ENCODE measurements around the gene OLFM1. TPM values are rescaled to one million over a fixed set of nuclear protein-coding genes. Genes with fewer than 3 reads are reported as not detected.

The OLFM1 gene
- total and polyA plus RNA-seq, 9 of the 15 experiments (the other 6 are each of a cell fraction or from before 2014, with no cell fraction given), result not detected

DNA sequence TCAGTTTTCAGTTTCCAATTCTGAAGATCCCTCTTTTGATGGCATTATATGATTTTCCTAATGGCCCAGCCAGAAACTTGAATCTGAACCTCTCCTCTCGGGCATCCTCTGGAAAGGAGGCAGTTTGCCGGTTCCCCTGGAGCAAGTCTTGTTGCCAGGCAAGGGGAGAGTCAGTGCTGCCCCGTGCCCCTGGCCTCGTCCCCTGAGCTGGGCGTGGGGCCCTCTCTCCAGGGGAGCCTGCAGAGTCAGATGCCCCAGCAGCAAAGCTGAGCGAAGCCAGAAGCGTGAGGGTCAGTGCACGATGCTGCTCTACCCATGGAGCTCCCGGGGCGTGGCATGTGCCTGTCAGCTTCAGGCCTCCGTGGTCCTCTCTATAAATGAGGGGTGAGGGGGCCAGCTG is 14.0 kb downstream of the OLFM1 start:
- H3K9ac ChIP-seq (ENCODE audit: insufficient read depth in 1 of 2, low read depth in 2 of 2, low read length in 2 of 2), result no peak overlapping the region
- H3K4me1 ChIP-seq (replicated peaks in 1 of 2; ENCODE audit: control insufficient read depth in 2 of 2, insufficient read depth in 2 of 2, low read length in 2 of 2), result no peaks in the 10 kb centered on the region
- intact Hi-C loops (cut with micrococcal nuclease), result no loop called here
- TF ChIP-seq NFIX (CRISPR knock-in tag; IDR thresholded peaks at IDR 0.05; ENCODE audit: low read depth), result no peak
- no peak overlapping the region for H3K4me2 ChIP-seq (ENCODE audit: insufficient read depth, low read length)
- no TSS peak for BruUV-seq (replicated peaks)
- DNase-seq (ENCODE audit: extremely low read depth in 1 of 4, low spot score in 3 of 4), result no peak
- no peaks in the 10 kb centered on the region for H3K9me3 ChIP-seq (replicated peaks; ENCODE audit: control insufficient read depth, insufficient read depth, low read depth, low read length)
- H4K20me1 ChIP-seq (replicated peaks; ENCODE audit: control insufficient read depth, insufficient read depth, low read length), result peaks cover 5% of the 10 kb centered on the region; the same call in 1 of the 2 replicates
- no peaks in the 10 kb centered on the region for H3K79me2 ChIP-seq (ENCODE audit: control insufficient read depth, insufficient read depth, low read length)
- POLR2A ChIA-PET, result no interaction called here
- ATAC-seq, result no peak
- in situ Hi-C loops (cut with MboI), result no loop called here
- no peak overlapping the region for H2AFZ ChIP-seq (ENCODE audit: low read depth, low read length)
- H3K36me3 ChIP-seq (ENCODE audit: control insufficient read depth, insufficient read depth, low read length), result no peaks in the 10 kb centered on the region
- peaks cover 4 to 58% of the 10 kb centered on the region in 2 experiments; a peak in 3 of 5 replicates for H3K27me3 ChIP-seq (ENCODE audit: control insufficient read depth in 2 of 2, insufficient read depth in 2 of 2, low read length in 2 of 2)
- CTCF ChIA-PET (ENCODE audit: low intra/inter-chr PET ratio), result no interaction called here
- FAIRE-seq, result no peak
- no peaks in the 10 kb centered on the region for H3K9me1 ChIP-seq (ENCODE audit: control insufficient read depth, insufficient read depth, low read length)
- WGBS (ENCODE audit: insufficient coverage, low coverage, missing lambda C conversion rate), result under 1% methylated on average over 11 of the region's 11 CpGs
- H3K4me3 ChIP-seq, result no peak overlapping the region
- H3K27ac ChIP-seq (ENCODE audit: extremely low read depth, low read depth, low read length), result no peak overlapping the region

- FAIRE-seq (no peak), DNase-seq (ENCODE audit: extremely low read depth in 1 of 4, low spot score in 3 of 4) (no peak), ATAC-seq (no peak)
- Histone ChIP-seq H3K4me2 (ENCODE audit: insufficient read depth, low read length) (no peak overlapping the region), H3K27ac (ENCODE audit: extremely low read depth, low read depth, low read length) (no peak overlapping the region), H3K36me3 (ENCODE audit: control insufficient read depth, insufficient read depth, low read length) (no peaks in the 10 kb centered on the region), H3K79me2 (ENCODE audit: control insufficient read depth, insufficient read depth, low read length) (no peaks in the 10 kb centered on the region), H3K9ac (ENCODE audit: insufficient read depth in 1 of 2, low read depth in 2 of 2, low read length in 2 of 2) (no peak overlapping the region), H2AFZ (ENCODE audit: low read depth, low read length) (no peak overlapping the region), H3K9me3 (replicated peaks; ENCODE audit: control insufficient read depth, insufficient read depth, low read depth, low read length) (no peaks in the 10 kb centered on the region), H3K9me1 (ENCODE audit: control insufficient read depth, insufficient read depth, low read length) (no peaks in the 10 kb centered on the region), H3K4me3 (no peak overlapping the region), H3K27me3 (ENCODE audit: control insufficient read depth in 2 of 2, insufficient read depth in 2 of 2, low read length in 2 of 2) (peaks cover 4 to 62% of the 10 kb centered on the region in 2 experiments; a peak in 3 of 5 replicates), H3K4me1 (replicated peaks in 1 of 2; ENCODE audit: control insufficient read depth in 2 of 2, insufficient read depth in 2 of 2, low read length in 2 of 2) (no peaks in the 10 kb centered on the region), H4K20me1 (replicated peaks; ENCODE audit: control insufficient read depth, insufficient read depth, low read length) (peaks cover 5% of the 10 kb centered on the region; the same call in 1 of the 2 replicates)
- ChIA-PET CTCF (ENCODE audit: low intra/inter-chr PET ratio) (no interaction called here), POLR2A (interaction anchor here (0.9 kb wide), 1 partner anchor 24 kb away, joined by 3 read pairs; no protein-coding TSS in a partner anchor)
- in situ Hi-C loops (cut with MboI) (no loop called here), intact Hi-C loops (cut with micrococcal nuclease) (no loop called here)
- 0% methylated on average over 8 of the region's 8 CpGs for WGBS (ENCODE audit: insufficient coverage, low coverage, missing lambda C conversion rate)
- TF ChIP-seq NR1H2 (CRISPR knock-in tag; IDR thresholded peaks at IDR 0.05) (no peak), COPS2 (conservative IDR thresholded peaks at IDR 0.05) (no peak), GABPB2 (CRISPR knock-in tag; conservative IDR thresholded peaks at IDR 0.05) (no peak), CHD2 (IDR thresholded peaks at IDR 0.05; ENCODE audit: low read depth, low read length) (no peak)
- no TSS peak for BruUV-seq (replicated peaks)
These were observed 14.5 kb downstream of the OLFM1 start for GRCh38 chr9:135101926-135102325.

Measured in K562 (cell line).